GM23248 (cell line): Measurements from ENCODE around the gene CLPX.

ENCODE experiments used
- EZH2 ChIP-seq: fragments of 200-600 bp; sonication (generic); IDR thresholded peaks from 2 replicates; pipeline ENCODE4 v1.6.1; 2018; ENCODE audit warnings: antibody characterized with exemption, mild to moderate bottlenecking; ENCODE audit not compliant: insufficient read depth, poor library complexity, severe bottlenecking
- EZH2phosphoT487 ChIP-seq: fragments of 200-600 bp; sonication (generic); IDR thresholded peaks from 2 replicates; pipeline ENCODE4 v1.6.1; 2018; ENCODE audit warnings: antibody characterized with exemption, moderate library complexity, mild to moderate bottlenecking, low read depth; ENCODE audit not compliant: insufficient read depth

DNA sequence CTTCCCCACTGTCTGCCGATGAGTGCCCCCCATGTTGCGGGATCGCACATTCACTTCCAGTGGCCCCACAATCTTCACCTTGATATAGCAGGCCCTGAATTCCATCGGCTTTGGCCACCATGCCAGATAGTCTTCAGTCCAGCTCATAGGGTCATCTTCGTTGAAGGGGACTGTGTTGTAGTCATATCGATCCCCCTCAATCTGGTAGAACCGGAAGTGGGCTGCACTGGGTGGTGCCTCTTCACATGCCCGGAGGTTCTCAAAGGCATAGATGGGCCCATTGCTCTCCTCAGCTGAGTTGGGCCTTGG lies 12.1 kb upstream of the CLPX start:
- TF ChIP-seq EZH2: no peak
- no peak for TF ChIP-seq EZH2phosphoT487
